ENCODE data around the gene PRSS2.

- TF ChIP-seq EZH2 (IDR thresholded peaks at IDR 0.05; ENCODE audit: insufficient read depth, low read length) (no peak), CTCF (IDR thresholded peaks at IDR 0.05; ENCODE audit: insufficient read depth, low read depth, low read length) (no peak)
These were observed 3.3 kb upstream of the PRSS2 start for GRCh38 chr7:142767451-142767850.

Measured in astrocyte (in vitro differentiated cells and primary cell).